ENCODE results near the gene COPB1.
"Not testable (repeated sequence)": the region's sequence is repeated elsewhere in the genome, so short reads cannot be mapped to it uniquely, and the experiment has no call there.

COPB1 gene, protein sequence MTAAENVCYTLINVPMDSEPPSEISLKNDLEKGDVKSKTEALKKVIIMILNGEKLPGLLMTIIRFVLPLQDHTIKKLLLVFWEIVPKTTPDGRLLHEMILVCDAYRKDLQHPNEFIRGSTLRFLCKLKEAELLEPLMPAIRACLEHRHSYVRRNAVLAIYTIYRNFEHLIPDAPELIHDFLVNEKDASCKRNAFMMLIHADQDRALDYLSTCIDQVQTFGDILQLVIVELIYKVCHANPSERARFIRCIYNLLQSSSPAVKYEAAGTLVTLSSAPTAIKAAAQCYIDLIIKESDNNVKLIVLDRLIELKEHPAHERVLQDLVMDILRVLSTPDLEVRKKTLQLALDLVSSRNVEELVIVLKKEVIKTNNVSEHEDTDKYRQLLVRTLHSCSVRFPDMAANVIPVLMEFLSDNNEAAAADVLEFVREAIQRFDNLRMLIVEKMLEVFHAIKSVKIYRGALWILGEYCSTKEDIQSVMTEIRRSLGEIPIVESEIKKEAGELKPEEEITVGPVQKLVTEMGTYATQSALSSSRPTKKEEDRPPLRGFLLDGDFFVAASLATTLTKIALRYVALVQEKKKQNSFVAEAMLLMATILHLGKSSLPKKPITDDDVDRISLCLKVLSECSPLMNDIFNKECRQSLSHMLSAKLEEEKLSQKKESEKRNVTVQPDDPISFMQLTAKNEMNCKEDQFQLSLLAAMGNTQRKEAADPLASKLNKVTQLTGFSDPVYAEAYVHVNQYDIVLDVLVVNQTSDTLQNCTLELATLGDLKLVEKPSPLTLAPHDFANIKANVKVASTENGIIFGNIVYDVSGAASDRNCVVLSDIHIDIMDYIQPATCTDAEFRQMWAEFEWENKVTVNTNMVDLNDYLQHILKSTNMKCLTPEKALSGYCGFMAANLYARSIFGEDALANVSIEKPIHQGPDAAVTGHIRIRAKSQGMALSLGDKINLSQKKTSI

DNA sequence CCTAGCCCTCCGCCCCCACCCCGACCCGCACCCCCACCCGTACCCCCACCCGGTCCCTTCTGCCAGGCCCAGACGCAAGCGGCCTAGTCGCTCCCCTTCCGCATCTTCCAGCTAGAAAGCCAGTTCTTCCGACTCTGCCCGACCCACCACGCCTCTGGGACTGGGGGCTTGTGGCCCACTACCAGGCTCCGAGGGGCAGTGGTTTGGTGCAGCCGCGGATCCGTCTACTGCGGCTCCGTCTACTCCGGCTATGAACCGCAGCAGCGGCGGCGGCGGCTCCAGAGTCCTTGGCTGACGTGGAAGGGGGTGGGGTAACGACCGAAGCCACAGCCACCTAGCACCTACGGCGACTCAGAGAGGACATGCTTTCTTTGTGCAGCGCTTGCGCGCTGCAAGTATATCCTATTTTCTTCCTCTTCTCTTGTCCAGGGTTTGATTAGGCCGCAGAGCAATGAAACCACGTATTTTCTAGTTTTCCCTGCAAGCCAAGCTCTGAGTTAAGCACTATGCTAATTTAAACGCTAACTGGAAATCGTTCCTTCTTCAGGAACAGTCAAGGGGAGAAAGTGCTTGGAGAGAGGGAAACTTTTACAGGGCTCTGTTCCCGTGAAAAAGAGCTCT lies at the start of gene COPB1:
Gene COPB1 (minus strand): TSS at position 252 of the 621 bp plus-strand sequence. CDS start 883 bp downstream, outside the sequence.
- peak; percentile 91 for DNase-seq (ENCODE audit: low spot score)

DNA sequence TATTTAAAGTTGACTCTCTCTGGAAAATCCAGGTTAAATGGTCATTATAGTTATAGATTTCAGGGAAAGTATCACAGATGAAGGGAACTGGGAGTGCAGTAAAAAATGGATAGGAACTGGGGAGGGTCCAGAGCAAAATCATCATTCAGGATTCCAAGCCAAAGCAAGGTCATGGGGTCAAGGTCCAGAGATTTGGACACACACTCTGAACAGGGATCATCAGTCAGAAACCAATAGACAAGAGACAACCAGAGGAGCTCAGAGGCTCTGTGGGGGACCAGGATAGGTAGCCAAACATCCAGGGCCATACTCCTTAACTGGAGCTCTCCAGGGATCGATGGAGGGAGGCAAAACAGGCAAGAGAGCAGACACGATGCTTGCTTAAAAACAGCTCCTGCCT lies 47.8 kb upstream of the COPB1 start:
- DNase-seq (ENCODE audit: low spot score): no peak

DNA sequence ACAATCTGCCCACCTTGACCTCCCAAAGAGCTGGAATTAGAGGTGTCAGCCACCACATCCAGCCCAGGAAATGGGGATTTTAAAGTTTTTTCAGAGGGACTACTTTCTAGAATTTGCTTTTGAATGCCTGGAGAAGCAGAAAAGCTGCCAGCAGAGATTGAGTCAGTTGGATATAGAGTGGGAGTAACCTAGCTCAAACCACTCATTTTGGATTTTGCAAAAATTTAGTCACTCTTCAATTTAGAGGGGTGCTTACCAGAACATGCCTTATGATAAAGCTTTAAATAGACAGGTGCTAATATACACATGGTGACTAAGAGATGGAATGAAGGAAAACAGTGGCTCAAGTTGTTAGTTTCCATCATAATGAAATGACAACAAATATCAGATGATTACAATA lies 47.1 kb upstream of the COPB1 start:
- DNase-seq (ENCODE audit: low spot score): no peak

DNA sequence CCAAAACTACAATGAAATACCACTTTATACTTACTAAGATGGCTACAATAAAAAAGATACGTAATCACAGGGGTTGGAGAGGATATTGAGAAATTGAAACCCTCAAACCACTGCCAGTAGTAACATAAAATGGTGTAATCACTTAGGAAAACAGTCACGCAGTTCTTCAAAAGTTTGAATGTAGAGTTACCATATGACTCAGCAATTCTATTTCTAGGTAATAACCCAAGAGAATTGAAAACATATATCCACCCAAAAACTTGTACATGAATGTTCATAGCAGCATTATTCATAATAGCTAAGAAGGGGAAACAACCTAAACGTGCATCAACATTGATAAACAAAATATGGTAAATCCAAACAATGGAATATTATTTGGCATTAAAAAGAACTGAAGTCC lies 45.0 kb upstream of the COPB1 start:
- peak; percentile 37 for DNase-seq (ENCODE audit: low spot score)

DNA sequence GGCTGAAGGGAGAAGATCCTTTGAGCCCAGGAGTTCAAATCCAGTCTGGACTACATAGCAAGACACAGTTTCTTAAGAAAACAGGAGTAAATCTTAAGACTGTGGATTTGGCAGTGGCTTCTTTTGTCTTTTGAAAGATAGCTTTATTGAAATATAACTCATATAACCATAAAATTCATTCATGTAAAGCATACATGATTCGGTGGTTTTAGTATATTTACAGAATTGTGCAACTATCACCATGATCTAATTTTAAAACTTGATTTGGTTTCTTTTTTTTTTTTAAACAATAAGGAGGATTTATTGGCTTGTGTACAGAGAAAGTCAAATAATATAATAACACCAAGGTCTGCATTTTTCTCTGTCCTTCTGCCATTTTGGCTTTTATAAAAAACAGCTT lies 43.6 kb upstream of the COPB1 start:
- no peak for DNase-seq (ENCODE audit: low spot score)

DNA sequence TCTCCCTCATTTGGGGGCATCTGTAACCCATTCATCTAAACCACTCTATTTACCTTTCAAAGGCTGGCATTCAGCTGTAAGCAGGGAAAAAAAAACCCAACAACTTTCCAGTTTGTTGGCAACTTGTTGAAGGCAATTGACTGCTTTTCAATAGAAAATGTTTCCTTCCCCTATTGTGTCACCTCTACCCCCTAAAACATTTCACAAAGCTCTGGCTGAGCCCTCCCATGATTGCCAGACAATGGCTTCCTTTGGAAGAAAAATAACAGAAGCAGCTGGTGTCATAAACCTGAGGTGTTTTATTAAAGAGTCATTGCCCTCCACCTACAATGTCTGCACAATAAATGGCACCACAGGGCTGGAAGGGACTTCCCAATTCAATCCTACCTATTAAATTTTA lies 42.7 kb upstream of the COPB1 start:
- no peak for DNase-seq (ENCODE audit: low spot score)

DNA sequence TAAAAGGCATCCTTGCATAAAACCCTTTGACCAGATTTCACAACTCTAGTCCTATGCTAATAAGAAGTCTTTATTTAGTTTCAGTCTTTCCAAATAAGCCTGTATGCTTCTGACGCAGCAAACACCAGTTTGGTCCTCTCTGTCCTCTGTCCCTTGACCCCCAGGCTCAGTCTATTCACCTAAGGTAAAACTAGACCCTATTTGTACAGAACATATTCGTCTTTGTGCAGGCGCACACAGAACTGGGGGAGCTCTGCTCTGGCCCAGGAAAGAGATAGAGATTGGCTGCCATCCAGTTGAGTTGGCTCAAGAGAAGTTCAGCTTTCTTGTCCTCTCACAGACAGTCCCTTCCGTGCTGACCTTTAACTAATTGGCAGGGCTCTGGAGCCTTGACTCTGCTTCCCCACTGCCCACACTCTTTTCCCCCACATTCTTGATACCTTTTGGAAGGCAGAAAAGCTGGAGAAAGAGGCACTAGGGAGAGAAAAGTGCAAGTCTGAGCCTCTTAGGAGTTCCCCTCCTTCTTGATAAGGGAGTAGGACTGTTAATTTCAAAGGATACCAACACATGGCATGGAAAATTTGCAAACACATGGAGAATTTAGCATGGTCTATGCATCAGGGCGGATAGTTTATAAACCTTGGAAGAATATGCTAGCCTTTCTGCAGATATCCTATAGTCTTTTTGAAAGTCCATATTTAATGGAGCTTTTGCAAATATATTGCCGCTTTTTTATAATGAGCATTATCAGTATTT lies 41.8 kb upstream of the COPB1 start:
- no peak for DNase-seq (ENCODE audit: low spot score)

DNA sequence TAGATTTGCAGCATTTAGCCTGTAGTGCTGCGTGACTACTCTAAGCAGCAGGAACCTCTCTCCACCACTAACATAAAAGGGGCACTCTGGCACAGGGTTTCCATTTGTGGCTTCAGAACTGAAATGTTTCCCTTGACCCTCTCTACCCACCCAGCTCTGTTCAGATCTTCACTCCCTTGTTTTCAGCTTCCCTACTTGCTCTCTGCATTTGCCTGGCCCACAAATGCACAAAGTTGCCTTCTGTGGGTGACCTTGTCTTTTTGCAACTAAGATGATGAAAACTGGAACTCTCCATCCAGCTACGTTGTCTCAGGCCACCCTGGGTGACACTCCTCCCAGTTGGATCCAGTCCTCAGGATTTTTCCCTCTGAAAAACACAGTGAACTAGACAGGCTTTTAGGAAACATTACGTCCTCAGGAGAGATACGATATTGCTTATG lies 40.4 kb upstream of the COPB1 start:
- no peak for DNase-seq (ENCODE audit: low spot score)

DNA sequence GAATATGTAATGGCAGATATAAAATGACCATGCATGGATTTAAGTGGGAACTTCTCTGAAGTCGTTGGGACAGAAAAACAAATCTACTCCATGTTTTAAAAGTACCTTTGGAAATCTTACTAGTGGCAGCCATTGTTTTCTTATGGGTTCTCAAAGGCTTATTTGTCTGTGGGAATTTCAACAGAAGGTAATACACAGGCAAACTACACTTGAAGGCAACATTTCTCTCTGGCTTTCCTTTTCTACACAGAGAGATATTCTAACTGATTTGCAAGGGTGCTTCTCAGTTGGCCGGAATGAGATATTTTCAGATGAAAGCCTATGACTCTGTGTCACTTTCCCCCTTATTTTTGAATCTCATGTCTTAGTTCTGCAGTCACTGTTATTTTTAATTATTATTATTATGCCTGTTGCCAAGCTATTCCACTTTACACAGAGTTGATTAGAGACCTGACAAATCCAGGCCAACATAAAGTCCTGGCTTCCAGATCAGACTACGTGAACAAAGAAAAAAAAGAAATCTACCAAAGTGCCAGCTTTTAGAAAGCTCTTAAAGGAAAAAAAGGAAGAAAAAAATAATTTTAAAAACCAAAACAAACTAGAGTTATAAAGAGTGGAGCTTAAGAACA lies 39.4 kb upstream of the COPB1 start:
- DNase-seq (ENCODE audit: low spot score): no peak

DNA sequence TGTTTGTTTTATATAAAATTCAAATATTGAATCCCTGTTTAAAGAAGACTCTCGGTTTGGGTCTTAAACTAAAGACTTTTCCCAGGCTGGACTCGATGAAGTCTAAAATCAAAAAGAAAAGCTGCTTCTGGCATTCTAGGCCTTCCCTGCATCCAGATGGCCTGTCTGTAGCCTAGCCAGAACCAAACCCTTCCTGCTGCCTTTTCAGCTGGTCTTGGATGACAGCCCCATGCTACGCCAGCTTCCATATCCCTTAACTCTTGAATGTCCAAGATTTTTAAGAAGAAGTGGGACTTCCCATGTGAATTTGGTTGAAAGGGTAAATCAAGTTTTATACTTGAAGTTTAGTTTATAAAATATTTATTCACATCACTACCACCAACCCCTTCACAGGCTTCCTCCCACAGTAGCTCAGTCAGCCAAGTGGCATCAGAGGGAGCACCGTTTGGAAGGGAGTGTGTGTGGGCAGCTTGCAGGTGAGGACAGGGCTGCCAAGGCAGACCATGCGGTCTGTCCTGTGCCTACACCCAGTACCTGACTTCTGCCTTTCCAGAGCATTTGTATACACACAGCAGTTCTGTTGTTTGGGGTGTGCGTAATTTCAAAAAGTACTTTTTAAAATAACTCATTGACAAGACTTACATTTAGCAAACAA lies 38.8 kb upstream of the COPB1 start:
- no peak for DNase-seq (ENCODE audit: low spot score)

DNA sequence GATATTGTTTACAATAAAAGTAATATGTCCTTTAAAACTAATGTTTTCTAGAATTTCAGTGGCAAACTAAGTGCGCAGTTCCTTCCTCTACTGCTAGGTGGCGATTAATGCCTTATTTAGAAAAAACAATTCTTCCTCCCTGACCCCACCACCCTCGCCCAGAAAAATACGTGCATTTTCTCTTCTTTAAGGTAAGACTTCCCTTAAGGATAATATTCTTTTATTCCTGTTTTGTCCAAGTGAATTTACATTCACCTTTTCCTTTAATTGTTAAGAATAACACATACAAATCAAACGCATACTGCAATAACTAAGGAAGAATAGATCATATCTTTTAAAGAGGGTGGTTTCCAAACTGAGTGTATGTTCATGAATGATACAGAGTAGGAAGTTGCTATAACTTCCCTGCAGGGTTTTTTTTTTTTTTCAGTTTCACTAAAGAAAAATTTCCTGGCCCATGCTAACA lies 37.6 kb upstream of the COPB1 start:
- peak; percentile 57 for DNase-seq (ENCODE audit: low spot score)

DNA sequence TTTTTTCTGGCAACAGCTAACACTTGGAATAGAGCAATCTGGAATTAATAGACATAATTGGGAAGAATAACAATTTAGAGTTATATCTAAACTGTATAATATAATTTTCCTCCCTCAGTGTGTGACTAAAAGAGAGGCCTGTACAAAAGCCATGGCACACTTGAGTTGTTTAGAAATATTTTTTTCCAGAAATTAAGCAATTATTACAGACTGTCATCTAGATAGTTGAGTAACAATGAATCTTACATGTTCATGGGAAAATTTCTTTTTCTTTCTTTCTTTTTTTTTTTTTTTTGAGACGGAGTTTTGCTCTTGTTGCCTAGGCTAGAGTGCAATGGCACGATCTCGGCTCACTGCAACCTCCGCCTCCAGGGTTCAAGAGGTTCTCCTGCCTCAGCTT lies 35.6 kb upstream of the COPB1 start:
- DNase-seq (ENCODE audit: low spot score): not testable (repeated sequence)

DNA sequence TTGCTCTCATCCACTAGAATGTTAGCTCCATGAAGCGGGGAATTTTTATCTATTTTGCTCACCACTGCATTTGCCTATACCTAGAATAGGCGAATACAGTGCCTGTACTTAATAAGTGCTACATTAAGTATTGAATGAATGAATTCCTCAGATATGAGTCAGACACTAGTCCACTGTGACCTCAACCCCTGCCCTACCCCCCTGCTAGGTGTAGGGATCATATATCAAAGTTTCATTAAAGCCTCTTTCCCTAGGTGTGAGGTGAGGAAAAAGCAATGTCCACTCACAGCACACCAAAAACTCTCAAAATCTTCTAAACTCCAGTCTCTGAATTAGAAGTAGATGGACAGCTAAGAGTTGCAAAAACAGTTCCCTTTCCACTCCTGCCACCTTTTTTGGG lies 30.3 kb upstream of the COPB1 start:
- DNase-seq (ENCODE audit: low spot score): no peak

DNA sequence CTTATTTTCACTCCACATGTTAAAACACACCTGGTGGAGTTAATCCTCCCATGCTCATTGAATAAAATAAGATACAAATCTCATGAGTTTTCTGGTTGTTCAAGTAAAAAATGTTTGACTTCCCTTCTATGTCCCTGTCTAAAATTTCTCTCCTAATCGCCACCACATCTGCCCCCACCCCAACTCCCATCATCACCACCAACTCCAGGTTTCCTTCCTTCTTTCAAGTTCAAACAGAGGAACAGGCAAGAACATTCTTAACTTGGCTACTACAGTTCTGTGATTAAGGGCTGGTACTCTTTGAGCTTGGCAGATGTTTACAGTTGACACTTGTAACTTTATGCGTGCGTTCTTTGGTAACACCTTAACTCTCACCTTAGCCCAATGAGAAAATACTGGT lies 29.7 kb upstream of the COPB1 start:
- DNase-seq (ENCODE audit: low spot score): no peak

DNA sequence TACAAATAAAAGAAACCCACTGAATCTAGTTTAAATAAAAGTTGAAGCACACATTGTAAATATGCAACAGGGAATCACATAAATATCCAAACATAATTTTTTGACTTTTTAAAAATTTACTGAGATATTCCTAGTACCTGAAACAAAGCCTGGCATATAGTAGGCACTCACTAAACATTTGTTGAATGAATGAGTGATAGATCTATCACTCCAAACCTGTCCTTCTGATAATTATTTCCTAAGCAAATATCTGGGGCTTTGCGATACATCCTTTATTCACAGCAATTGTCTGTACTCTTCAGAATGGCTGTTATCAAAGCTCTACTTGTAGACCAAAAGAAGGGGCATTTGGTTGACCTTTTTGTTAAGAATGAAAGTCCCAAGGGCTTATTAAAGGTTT lies 23.2 kb upstream of the COPB1 start:
- DNase-seq (ENCODE audit: low spot score): no peak

DNA sequence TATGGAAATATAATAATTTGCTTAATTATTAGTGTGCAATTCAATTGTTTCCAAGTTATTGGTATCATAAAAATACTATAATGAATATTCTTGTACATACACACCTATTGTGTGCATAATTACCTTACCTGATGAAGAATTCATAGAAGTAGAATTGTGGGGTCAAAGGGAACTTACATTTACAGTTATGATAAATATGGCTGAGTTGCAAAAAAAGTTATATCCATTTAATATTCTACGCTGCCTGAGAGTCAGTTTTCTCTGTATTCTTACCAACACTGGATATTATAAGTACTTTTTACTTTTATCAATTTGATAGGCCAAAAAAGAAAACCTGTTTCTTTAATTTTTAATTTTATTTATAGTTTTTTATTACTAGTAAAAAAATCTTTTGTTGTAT lies 22.6 kb upstream of the COPB1 start:
- DNase-seq (ENCODE audit: low spot score): no peak

DNA sequence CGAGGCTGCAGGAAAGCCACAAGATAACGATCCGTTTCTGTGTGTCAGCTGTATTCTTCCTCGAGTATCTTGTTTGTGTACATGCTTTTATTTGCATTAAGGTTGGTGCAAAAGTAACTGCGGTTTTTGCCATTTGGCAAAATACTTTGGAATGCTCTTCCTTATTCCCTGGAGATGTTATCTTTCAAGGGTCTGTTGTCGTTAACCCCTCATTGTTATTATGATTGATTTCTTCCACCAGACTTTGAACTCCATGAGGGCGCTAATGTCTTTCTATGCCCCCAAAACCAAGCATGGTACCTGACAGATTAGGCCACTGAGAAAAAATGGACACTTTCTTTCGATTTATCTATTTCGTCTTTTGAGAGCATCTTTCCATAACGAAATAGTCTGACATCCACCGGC lies 21.1 kb upstream of the COPB1 start:
- no peak for DNase-seq (ENCODE audit: low spot score)

DNA sequence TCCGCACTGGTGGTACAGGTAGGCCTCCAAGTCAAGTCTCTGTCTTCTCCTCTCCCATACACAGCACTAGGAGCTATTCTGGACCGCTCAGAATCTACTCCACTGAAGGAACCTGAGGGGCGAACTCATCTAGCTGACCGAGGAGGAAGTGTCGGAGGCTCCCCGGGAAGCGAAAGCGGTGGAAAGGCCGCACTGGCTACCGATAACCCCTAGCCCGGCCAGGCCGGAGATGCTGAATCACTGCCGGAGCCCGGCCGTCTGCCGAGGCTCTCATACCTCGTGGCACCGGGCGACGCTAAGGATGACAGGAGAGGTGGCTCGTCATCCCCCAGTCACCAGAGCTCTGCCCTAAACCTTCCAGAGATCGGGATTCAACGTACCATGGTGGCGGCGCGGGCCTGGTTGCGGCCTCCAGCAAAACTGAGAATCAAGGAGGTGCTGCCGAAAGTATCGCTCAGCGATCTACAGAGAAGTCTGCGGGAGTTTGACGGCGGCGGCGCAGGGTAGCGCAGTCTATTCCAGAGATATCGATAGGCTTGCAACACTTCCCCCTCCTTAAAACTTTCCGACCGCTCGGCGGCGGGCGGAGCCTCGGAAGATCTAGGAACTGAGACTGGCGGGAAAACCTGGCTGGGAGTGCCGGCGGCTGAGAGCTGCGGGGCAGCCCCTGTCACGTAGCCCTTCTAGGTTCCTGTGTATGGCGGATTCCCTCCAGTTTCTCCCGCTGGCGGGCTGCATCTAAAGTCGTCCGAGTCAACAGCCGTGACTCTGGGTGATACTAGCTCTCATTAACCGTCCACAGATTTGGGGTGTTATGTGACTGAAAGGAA lies 20.5 kb upstream of the COPB1 start, which contains the start of gene PSMA1:
Gene PSMA1 (minus strand): TSS at position 470 of the 830 bp plus-strand sequence. CDS start 87 bp downstream, at position 383.
- DNase-seq (ENCODE audit: low spot score): peak; percentile 88

DNA sequence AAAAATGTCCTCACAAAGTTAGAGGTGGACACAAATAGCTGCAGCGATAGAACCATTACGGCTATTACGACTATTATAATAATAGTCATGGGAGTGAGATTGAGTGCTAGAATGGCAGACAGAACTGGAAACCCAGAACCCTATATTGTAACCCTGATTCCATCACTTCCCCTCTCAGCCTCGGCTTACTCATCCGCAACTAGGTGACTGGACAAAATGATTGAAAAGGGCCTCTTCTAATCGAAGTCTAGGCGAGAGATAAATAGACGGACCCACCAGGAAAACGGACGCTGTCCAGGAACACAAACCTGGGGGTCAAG lies 19.9 kb upstream of the COPB1 start:
- DNase-seq (ENCODE audit: low spot score): peak; percentile 40

DNA sequence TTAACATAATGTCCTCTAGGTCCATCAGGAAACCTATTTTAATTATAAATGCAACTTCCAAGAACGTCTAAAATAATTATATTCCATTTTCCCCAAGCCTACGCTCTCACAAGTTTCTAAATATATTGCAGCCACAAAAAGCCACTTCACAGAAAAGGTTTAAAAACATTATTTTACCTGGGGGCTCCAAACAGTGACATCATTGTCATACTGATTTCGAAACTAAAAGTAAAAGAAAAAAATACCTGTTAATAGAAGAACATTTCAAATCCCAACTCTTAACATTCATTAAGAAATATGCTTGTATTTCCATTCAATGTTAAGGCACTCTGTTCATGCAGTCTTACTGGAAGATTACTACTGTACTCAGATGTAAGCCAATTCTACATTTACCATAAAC lies 19.2 kb upstream of the COPB1 start:
- no peak for DNase-seq (ENCODE audit: low spot score)

All from CD4-positive, alpha-beta T cell treated with Interleukin-15 for 4 hours (primary cell).